ENCODE measurements around the gene NEU3.

The NEU3 gene

GRCh38 chr11:75052457-75052856 is 63.7 kb downstream of the NEU3 start:
- TF ChIP-seq Cebpa-rat (IDR thresholded peaks at IDR 0.05), result no peak
- Histone ChIP-seq H3K4me1 (peaks cover 25% of the 10 kb centered on the region), H3K4me3 (no peak overlapping the region), H3K27ac (no peak overlapping the region), H3K27me3 (no peaks in the 10 kb centered on the region), H3K9ac (no peak overlapping the region), H3K9me3 (peaks cover 16% of the 10 kb centered on the region), H4K20me1 (no peaks in the 10 kb centered on the region), H3K36me3 (no peaks in the 10 kb centered on the region), H3K4me2 (no peak overlapping the region)

- TF ChIP-seq Cebpa-rat (IDR thresholded peaks at IDR 0.05), result no peak
- Histone ChIP-seq H3K27me3 (no peaks in the 10 kb centered on the region), H3K27ac (no peak overlapping the region), H3K4me2 (no peak overlapping the region), H3K4me3 (no peak overlapping the region), H3K9me3 (peaks cover 16% of the 10 kb centered on the region), H4K20me1 (no peaks in the 10 kb centered on the region), H3K36me3 (no peaks in the 10 kb centered on the region), H3K9ac (no peak overlapping the region), H3K4me1 (peaks cover 10% of the 10 kb centered on the region)
Measured at GRCh38 chr11:75055511-75055910, 66.8 kb downstream of the NEU3 start.

- Histone ChIP-seq H3K27me3 (no peaks in the 10 kb centered on the region), H3K4me3 (no peak overlapping the region), H3K4me2 (no peak overlapping the region), H3K9ac (no peak overlapping the region), H3K4me1 (no peaks in the 10 kb centered on the region), H3K36me3 (no peaks in the 10 kb centered on the region), H4K20me1 (no peaks in the 10 kb centered on the region), H3K9me3 (peaks cover 16% of the 10 kb centered on the region), H3K27ac (no peak overlapping the region)
- TF ChIP-seq Cebpa-rat (IDR thresholded peaks at IDR 0.05), result no peak
Measured at GRCh38 chr11:75056814-75057213, 68.1 kb downstream of the NEU3 start.

- H3K27ac ChIP-seq, result no peak overlapping the region
- no peaks in the 10 kb centered on the region for H3K9me3 ChIP-seq
- no peaks in the 10 kb centered on the region for H3K27me3 ChIP-seq
- no peaks in the 10 kb centered on the region for H3K36me3 ChIP-seq
- H3K4me3 ChIP-seq, result no peak overlapping the region
- no peaks in the 10 kb centered on the region for H3K4me1 ChIP-seq
- TF ChIP-seq Cebpa-rat (IDR thresholded peaks at IDR 0.05), result no peak
- H3K4me2 ChIP-seq, result no peak overlapping the region
- H4K20me1 ChIP-seq, result no peaks in the 10 kb centered on the region
- no peak overlapping the region for H3K9ac ChIP-seq
Measured at GRCh38 chr11:75059299-75059698, 70.6 kb downstream of the NEU3 start.

- H3K4me1 ChIP-seq, result no peaks in the 10 kb centered on the region
- no peak overlapping the region for H3K4me2 ChIP-seq
- no peaks in the 10 kb centered on the region for H3K9me3 ChIP-seq
- H3K36me3 ChIP-seq, result no peaks in the 10 kb centered on the region
- no peak for TF ChIP-seq Cebpa-rat (IDR thresholded peaks at IDR 0.05)
- no peak overlapping the region for H3K4me3 ChIP-seq
- no peak overlapping the region for H3K27ac ChIP-seq
- H3K27me3 ChIP-seq, result no peaks in the 10 kb centered on the region
- no peak overlapping the region for H3K9ac ChIP-seq
- H4K20me1 ChIP-seq, result no peaks in the 10 kb centered on the region
Measured at GRCh38 chr11:75063741-75064314, 75.1 kb downstream of the NEU3 start.

- Histone ChIP-seq H3K4me2 (no peak overlapping the region), H3K9me3 (no peaks in the 10 kb centered on the region), H3K36me3 (no peaks in the 10 kb centered on the region), H3K27ac (no peak overlapping the region), H3K4me1 (no peaks in the 10 kb centered on the region), H3K27me3 (no peaks in the 10 kb centered on the region), H3K4me3 (no peak overlapping the region), H3K9ac (no peak overlapping the region), H4K20me1 (no peaks in the 10 kb centered on the region)
- TF ChIP-seq Cebpa-rat (IDR thresholded peaks at IDR 0.05), result no peak
Measured at GRCh38 chr11:75066061-75066460, 77.3 kb downstream of the NEU3 start.

Data from BLaER1 (cell line).